Measurements from ENCODE around the gene UBL4A.

- TF ChIP-seq CTCF (IDR thresholded peaks at IDR 0.05) (no peak), POLR2A (IDR thresholded peaks at IDR 0.05) (no peak), EP300 (IDR thresholded peaks at IDR 0.05) (no peak), POLR2AphosphoS5 (IDR thresholded peaks at IDR 0.05) (no peak)
Measured at GRCh38 chrX:154490021-154490413, 3.6 kb upstream of the UBL4A start.

Measured in suprapubic skin (tissue), 4 donors.